HEK293T (cell line): Measurements from ENCODE around the gene CD83.

Experiments used
- CTCF ChIA-PET: fragments of 350-600 bp; formaldehyde crosslinking; extraction: SDS; loops from one replicate; lab custom pipeline; 2021; ENCODE audit warnings: antibody characterized with exemption, inconsistent platforms; lab: Yijun Ruan, JAX
- POLR2A ChIA-PET: fragments of 350-600 bp; formaldehyde crosslinking; extraction: SDS; loops from one replicate; lab custom pipeline; 2020; ENCODE audit warnings: antibody characterized with exemption, inconsistent platforms; lab: Yijun Ruan, JAX
- DNase-seq: peaks from one replicate; pipeline ENCODE4 v3.0.0; 2012; ENCODE audit warnings: mixed read lengths; ENCODE audit errors: extremely low spot score
- ARNT ChIP-seq: fragments of 450-650 bp; IDR thresholded peaks from 2 replicates; pipeline ENCODE4 v1.6.1; 2017; ENCODE audit warnings: mild to moderate bottlenecking
- BHLHE40 ChIP-seq: fragments of 450-650 bp; IDR thresholded peaks from 2 replicates; pipeline ENCODE4 v1.6.1; 2016; ENCODE audit warnings: mild to moderate bottlenecking, moderate library complexity, borderline replicate concordance
- CTBP1 ChIP-seq: fragments of 450-650 bp; IDR thresholded peaks from 2 replicates; pipeline ENCODE4 v1.6.1; 2016; ENCODE audit warnings: borderline replicate concordance
- ELF4 ChIP-seq: fragments of 450-650 bp; IDR thresholded peaks from 2 replicates; pipeline ENCODE4 v1.6.1; 2017; ENCODE audit warnings: antibody characterized with exemption
- FOXA1 ChIP-seq: fragments of 450-650 bp; IDR thresholded peaks from 2 replicates; pipeline ENCODE4 v1.6.1; 2016; ENCODE audit warnings: mild to moderate bottlenecking
- FOXK2 ChIP-seq: fragments of 450-650 bp; IDR thresholded peaks from 2 replicates; pipeline ENCODE4 v1.6.1; 2016; ENCODE audit warnings: mild to moderate bottlenecking
- FOXM1 ChIP-seq: fragments of 450-650 bp; IDR thresholded peaks from 2 replicates; pipeline ENCODE4 v1.6.1; 2017; ENCODE audit warnings: mild to moderate bottlenecking, borderline replicate concordance
- HDGF ChIP-seq: fragments of 450-650 bp; IDR thresholded peaks from 2 replicates; pipeline ENCODE4 v1.6.1; 2017; ENCODE audit warnings: antibody characterized with exemption, borderline replicate concordance
- L3MBTL2 ChIP-seq: fragments of 450-650 bp; conservative IDR thresholded peaks from 2 replicates; pipeline ENCODE4 v1.6.1; 2016; ENCODE audit warnings: mild to moderate bottlenecking
- LEF1 ChIP-seq: fragments of 450-650 bp; IDR thresholded peaks from 2 replicates; pipeline ENCODE4 v1.6.1; 2017; ENCODE audit warnings: mild to moderate bottlenecking, borderline replicate concordance
- NFRKB ChIP-seq: fragments of 450-650 bp; IDR thresholded peaks from 2 replicates; pipeline ENCODE4 v1.6.1; 2016; ENCODE audit warnings: mild to moderate bottlenecking, moderate library complexity
- PKNOX1 ChIP-seq: fragments of 450-650 bp; IDR thresholded peaks from 2 replicates; pipeline ENCODE4 v1.6.1; 2016
- SP1 ChIP-seq: fragments of 450-650 bp; IDR thresholded peaks from 2 replicates; pipeline ENCODE4 v1.6.1; 2017
- SUZ12 ChIP-seq: fragments of 450-650 bp; IDR thresholded peaks from 2 replicates; pipeline ENCODE4 v1.6.1; 2016; ENCODE audit warnings: mild to moderate bottlenecking
- TARDBP ChIP-seq: fragments of 450-650 bp; IDR thresholded peaks from 2 replicates; pipeline ENCODE4 v1.6.1; 2016
- ZNF384 ChIP-seq: fragments of 450-650 bp; IDR thresholded peaks from 2 replicates; pipeline ENCODE4 v1.6.1; 2016

The CD83 gene

GRCh38 chr6:14081126-14081525 lies 36.4 kb upstream of the CD83 start:
- ChIA-PET CTCF (no interaction called here), POLR2A (no interaction called here)
- no peak for TF ChIP-seq FOXK2
- TF ChIP-seq ZNF384: no peak
- no peak for TF ChIP-seq SP1
- TF ChIP-seq LEF1: no peak
- TF ChIP-seq FOXA1: no peak
- TF ChIP-seq NFRKB: no peak
- no peak for TF ChIP-seq PKNOX1
- TF ChIP-seq FOXM1: no peak
- no peak for TF ChIP-seq CTBP1
- no peak for TF ChIP-seq SUZ12
- TF ChIP-seq BHLHE40: no peak
- TF ChIP-seq L3MBTL2: no peak
- TF ChIP-seq TARDBP: no peak
- TF ChIP-seq ELF4: no peak
- no peak for DNase-seq

GRCh38 chr6:14082771-14083170 lies 34.8 kb upstream of the CD83 start:
- POLR2A ChIA-PET: interaction anchor here (0.6 kb wide), 1 partner anchor 1322 kb away, joined by 3 read pairs; no protein-coding TSS in a partner anchor
- TF ChIP-seq PKNOX1 (no peak), SUZ12 (no peak), HDGF (no peak), ZNF384 (no peak), FOXA1 (no peak), L3MBTL2 (no peak), ARNT (no peak)
- CTCF ChIA-PET: interaction anchor here (0.6 to 2.1 kb wide), 2 partner anchors 15 to 702 kb away, joined by 3 to 5 read pairs; no protein-coding TSS in a partner anchor
- DNase-seq: no peak

- no peak for DNase-seq
- TF ChIP-seq ARNT (no peak), FOXM1 (no peak), L3MBTL2 (no peak), FOXK2 (no peak)
- ChIA-PET CTCF (interaction anchor here (2.1 kb wide), 1 partner anchor 16 kb away, joined by 5 read pairs; no protein-coding TSS in a partner anchor), POLR2A (no interaction called here)
Measured at GRCh38 chr6:14083262-14083661, 34.3 kb upstream of the CD83 start.

- no peak for TF ChIP-seq NFRKB
- TF ChIP-seq HDGF: no peak
- POLR2A ChIA-PET: no interaction called here
- CTCF ChIA-PET: interaction anchor here (2.1 kb wide), 1 partner anchor 16 kb away, joined by 5 read pairs; no protein-coding TSS in a partner anchor
- DNase-seq: no peak
Measured at GRCh38 chr6:14083751-14084150, 33.8 kb upstream of the CD83 start.

GRCh38 chr6:14084388-14084787 lies 33.2 kb upstream of the CD83 start:
- ChIA-PET POLR2A (no interaction called here), CTCF (interaction anchor here (0.7 to 2.1 kb wide), 2 partner anchors 17 to 987 kb away, joined by 3 to 5 read pairs; no protein-coding TSS in a partner anchor)
- DNase-seq: no peak
- TF ChIP-seq FOXK2: no peak
- no peak for TF ChIP-seq CTBP1
- no peak for TF ChIP-seq SUZ12
- no peak for TF ChIP-seq TARDBP
- no peak for TF ChIP-seq L3MBTL2
- TF ChIP-seq ELF4: no peak
- TF ChIP-seq FOXA1: no peak
- no peak for TF ChIP-seq ARNT
- TF ChIP-seq SP1: no peak
- TF ChIP-seq BHLHE40: no peak
- no peak for TF ChIP-seq PKNOX1

GRCh38 chr6:14085176-14085787 lies 32.3 kb upstream of the CD83 start:
- ChIA-PET POLR2A (no interaction called here), CTCF (no interaction called here)
- no peak for DNase-seq
- TF ChIP-seq NFRKB: no peak
- TF ChIP-seq BHLHE40: no peak
- TF ChIP-seq FOXA1: no peak
- TF ChIP-seq CTBP1: no peak
- no peak for TF ChIP-seq FOXM1
- no peak for TF ChIP-seq SP1
- no peak for TF ChIP-seq ELF4
- TF ChIP-seq ZNF384: no peak
- TF ChIP-seq FOXK2: no peak
- no peak for TF ChIP-seq TARDBP

- TF ChIP-seq BHLHE40: no peak
- TF ChIP-seq PKNOX1: no peak
- POLR2A ChIA-PET: no interaction called here
- CTCF ChIA-PET: no interaction called here
- DNase-seq: no peak
Measured at GRCh38 chr6:14086701-14087100, 30.9 kb upstream of the CD83 start.
